HepG2 (cell line): Measurements from ENCODE around the gene RSPH9. TPM values are rescaled to one million over a fixed set of nuclear protein-coding genes. Genes with fewer than 3 reads are reported as not detected.

Experiments used
- ATAC-seq: fragments of 200-7000 bp; cut with Tn5 transposase; 3 replicates; pipeline ENCODE4 v1.9.1; 2020; ENCODE audit warnings: mild to moderate bottlenecking, moderate library complexity
- BruUV-seq: library from RNA; stranded (reverse); fragments of 400-500 nt; replicated peaks from 2 replicates; lab custom pipeline; 2021; lab: Mats Ljungman, UMichigan
- CTCF ChIA-PET: fragments of 300-600 bp; formaldehyde crosslinking; extraction: SDS; loops from one replicate; lab custom pipeline; 2021; ENCODE audit warnings: low total read pairs, inconsistent platforms, low intra/inter-chr PET ratio; lab: Yijun Ruan, JAX
- POLR2A ChIA-PET: fragments of 350-600 bp; sonication (Branson Sonifier 250); formaldehyde crosslinking; loops from one replicate; lab custom pipeline; 2020; ENCODE audit warnings: antibody characterized with exemption, inconsistent platforms; lab: Yijun Ruan, JAX
- DNase-seq: peaks from one replicate; pipeline ENCODE4 v3.0.0-alpha.2; 2015; ENCODE audit warnings: low spot score
- FAIRE-seq: peaks from 3 replicates; lab custom pipeline; 2011; peaks lifted over from hg19 to GRCh38; lab: Jason Lieb, UNC
- H2AFZ ChIP-seq: one replicate; pipeline ENCODE4 v1.6.1; 2011; ENCODE audit warnings: low read length, inconsistent platforms
- H3K27ac ChIP-seq: fragments of 300-600 bp; 3 replicates; pipeline ENCODE4 v1.8.0; 2011; ENCODE audit warnings: mixed run types, mild to moderate bottlenecking, mixed read lengths, low read length, inconsistent platforms; ENCODE audit not compliant: insufficient read depth; ENCODE audit errors: extremely low read length
- H3K27me3 ChIP-seq, 2 experiments: fragments of 200-600 bp in 1 of 2; 2 replicates in 1 of 2; 3 replicates in 1 of 2; pipeline versions ENCODE4 v1.6.0 to v1.8.0; 2011; ENCODE audit warnings: low read length in 2 of 2, mild to moderate bottlenecking in 2 of 2, moderate library complexity in 2 of 2, inconsistent platforms in 1 of 2; ENCODE audit not compliant: insufficient read depth in 2 of 2, control insufficient read depth in 1 of 2
- H3K36me3 ChIP-seq, 2 experiments: fragments of 200-600 bp in 1 of 2; replicated peaks in 1 of 2; 2 replicates in 1 of 2; 3 replicates in 1 of 2; pipeline versions ENCODE4 v1.5.1 to v1.8.0; 2011; ENCODE audit warnings: low read length in 2 of 2, inconsistent platforms in 1 of 2; ENCODE audit not compliant: insufficient read depth in 2 of 2, control insufficient read depth in 1 of 2
- H3K4me1 ChIP-seq: 2 replicates; pipeline ENCODE4 v1.5.1; 2012; ENCODE audit warnings: low read length, inconsistent platforms; ENCODE audit not compliant: insufficient read depth
- H3K4me2 ChIP-seq: 2 replicates; pipeline ENCODE4 v1.6.0; 2011; ENCODE audit warnings: low read depth, low read length, inconsistent platforms
- H3K4me3 ChIP-seq, 3 experiments: fragments of 200-600 bp in 1 of 3; sonication (generic), shearing (Covaris generic) in 1 of 3; replicated peaks in 1 of 3; 2 replicates each; pipeline ENCODE4 v1.5.1; 2011 to 2016; ENCODE audit warnings: low read length in 3 of 3, inconsistent platforms in 2 of 3, low read depth in 2 of 3, mild to moderate bottlenecking in 2 of 3, control low read depth in 1 of 3, mixed read lengths in 1 of 3; ENCODE audit not compliant: insufficient read depth in 1 of 3
- H3K79me2 ChIP-seq: one replicate; pipeline ENCODE4 v1.6.1; 2011; ENCODE audit warnings: low read length, inconsistent platforms; ENCODE audit not compliant: insufficient read depth
- H3K9ac ChIP-seq: 2 replicates; pipeline ENCODE4 v1.6.0; 2011; ENCODE audit warnings: mild to moderate bottlenecking, low read depth, low read length, inconsistent platforms; ENCODE audit not compliant: insufficient read depth
- H3K9me3 ChIP-seq: 2 replicates; pipeline ENCODE4 v1.5.1; 2012; ENCODE audit warnings: mild to moderate bottlenecking, low read length
- H4K20me1 ChIP-seq: 2 replicates; pipeline ENCODE4 v1.6.0; 2011; ENCODE audit warnings: inconsistent platforms, mild to moderate bottlenecking, low read length, moderate library complexity; ENCODE audit not compliant: insufficient read depth
- CCDC6 ChIP-seq: sonication (generic); formaldehyde crosslinking; IDR thresholded peaks from 2 replicates; pipeline ENCODE4 v1.8.1; 2022; ENCODE audit warnings: mild to moderate bottlenecking, missing genetic modification reagents, moderate library complexity
- ELK4 ChIP-seq: sonication (generic); formaldehyde crosslinking; IDR thresholded peaks from 2 replicates; pipeline ENCODE4 v1.9.0; 2021; ENCODE audit warnings: missing genetic modification reagents, borderline replicate concordance
- HOXA7 ChIP-seq: sonication (generic); formaldehyde crosslinking; IDR thresholded peaks from 2 replicates; pipeline ENCODE4 v1.8.1; 2022; ENCODE audit warnings: mild to moderate bottlenecking, missing genetic modification reagents, moderate library complexity
- KLF15 ChIP-seq: sonication (generic); formaldehyde crosslinking; IDR thresholded peaks from 2 replicates; pipeline ENCODE4 v1.8.1; 2023; ENCODE audit warnings: borderline replicate concordance, mild to moderate bottlenecking, inconsistent platforms, missing genetic modification reagents, mixed read lengths
- MTERF4 ChIP-seq: sonication (generic); formaldehyde crosslinking; IDR thresholded peaks from 2 replicates; pipeline ENCODE4 v1.8.0; 2023; ENCODE audit warnings: mild to moderate bottlenecking, missing genetic modification reagents
- TRIM22 ChIP-seq: fragments of 450-650 bp; IDR thresholded peaks from 2 replicates; pipeline ENCODE4 v1.6.1; 2017
- ZNF407 ChIP-seq: sonication (generic); formaldehyde crosslinking; IDR thresholded peaks from one replicate; pipeline ENCODE4 v1.5.1; 2020; ENCODE audit warnings: mild to moderate bottlenecking, missing genetic modification reagents; ENCODE audit errors: not compliant biosample characterization
- ZNF776 ChIP-seq: sonication (generic); formaldehyde crosslinking; IDR thresholded peaks from 2 replicates; pipeline ENCODE4 v1.4.0; 2020; ENCODE audit warnings: mild to moderate bottlenecking, missing genetic modification reagents
- ZNF883 ChIP-seq: sonication (generic); formaldehyde crosslinking; IDR thresholded peaks from 2 replicates; pipeline ENCODE4 v1.5.1; 2020; ENCODE audit warnings: mild to moderate bottlenecking, missing genetic modification reagents; ENCODE audit errors: not compliant biosample characterization
- WGBS: methylation state at CpG from one replicate; pipeline ENCODE4 v1.1.6; 2017; ENCODE audit warnings: low lambda C conversion rate; 5-methylcytosine and 5-hydroxymethylcytosine counted together
- in situ Hi-C: cut with HindIII; loops from 2 replicates; pipeline ENCODE4 v1.10.0; 2017; ENCODE audit warnings: low pct_unique_long_range_greater_than_20kb; ENCODE audit not compliant: extremely low pct_ligation_motif_present
- intact Hi-C: fragments of 100-400 bp; cut with micrococcal nuclease; formaldehyde crosslinking; loops from one replicate; pipeline ENCODE4 v1.10.0; 2022; ENCODE audit not compliant: unreplicated experiment
- polyA plus RNA-seq, 8 experiments: library from polyadenylated mRNA; depleted of rRNA in 3 of 8; stranded (reverse) in 7 of 8; unstranded in 1 of 8; fragments of >200 nt; fragmentation: Illumina TruSeq in 4 of 8; extraction: Trizol in 4 of 8; gene quantifications; 2 replicates each; pipeline versions ENCODE4 v1.2.1 to v1.2.3, GENCODE V29; 2011 to 2016; ENCODE audit warnings: low read depth in 4 of 8, missing spikeins in 1 of 8, mixed read lengths in 1 of 8; ENCODE audit not compliant: insufficient read depth in 1 of 8
- total RNA-seq, 5 experiments: library from RNA; depleted of rRNA; stranded (reverse); fragments of >200 nt; fragmentation: Illumina TruSeq; extraction: Trizol; gene quantifications; 2 replicates each; pipeline ENCODE4 v1.2.3, GENCODE V29; 2016; ENCODE audit warnings: low read depth in 1 of 5

Gene RSPH9
- total and polyA plus RNA-seq, 2 of the 13 experiments (the other 11 are each of a cell fraction or from before 2014, with no cell fraction given): 0.04 TPM; not detected in 1

- CTCF ChIA-PET: no interaction called here
- FAIRE-seq (peak; percentile 59), DNase-seq (peak; percentile 78), ATAC-seq (peak; percentile 99)
- Histone ChIP-seq H3K4me2 (peak within 1 kb of the TSS; percentile 95), H3K9ac (peak within 1 kb of the TSS; percentile 90), H3K4me3 (peak within 1 kb of the TSS; percentile 93 to 98 (median 96)), H3K79me2 (peaks cover 48% of the 10 kb centered on the region), H3K4me1 (peaks cover 50% of the 10 kb centered on the region), H3K9me3 (no peaks in the 10 kb centered on the region), H3K27me3 (no peaks in the 10 kb centered on the region; a peak in 1 of 5 replicates), H4K20me1 (peaks cover 3% of the 10 kb centered on the region; the same call in 1 of the 2 replicates), H2AFZ (peak within 1 kb of the TSS; percentile 85), H3K36me3 (peaks cover 8 to 20% of the 10 kb centered on the region in 2 experiments), H3K27ac (peak within 1 kb of the TSS; percentile 58)
- intact Hi-C loops: loop anchor here (1.0 kb wide), 1 partner anchor 15 kb away; no protein-coding TSS in a partner anchor
- POLR2A ChIA-PET: interaction anchor here (0.9 to 2.9 kb wide), 7 partner anchors 12 to 83 kb away, joined by 3 to 19 read pairs (median 5); partner anchors contain the start of genes GTPBP2 and VEGFA
- WGBS: under 1% methylated on average over 43 of the region's 43 CpGs
- in situ Hi-C loops: no loop called here
- no TSS peak for BruUV-seq
- no peak for TF ChIP-seq KLF15
- no peak for TF ChIP-seq TRIM22
- TF ChIP-seq CCDC6: peak; percentile 79; the same call in 1 of the 2 replicates
- no peak for TF ChIP-seq ZNF776 (CRISPR knock-in tag)
- TF ChIP-seq ELK4 (CRISPR knock-in tag): 0 out of 2 replicates have a peak, but pooled peaks have one; percentile 40
- TF ChIP-seq ZNF883 (CRISPR knock-in tag): peak; percentile 81
- no peak for TF ChIP-seq HOXA7
- TF ChIP-seq ZNF407 (CRISPR knock-in tag): peak; percentile 73
- peak; percentile 27; the same call in 1 of the 2 replicates for TF ChIP-seq MTERF4 (CRISPR knock-in tag)
Measured at GRCh38 chr6:43687437-43688347, 42.9 kb downstream of the RSPH9 start, which contains the start of gene MRPS18A. Gene MRPS18A, minus strand, starts transcription at chr6:43687791. Its CDS starts 12 bp downstream, at chr6:43687779.
